Activated T-helper 1 cell treated with anti-CD3 and anti-CD28 coated beads, Interleukin-12 subunit alpha, Interleukin-12 subunit beta, Interleukin-2, Interleukin-4 antibody, amounts not matched to agents 30 ng/mL and 10 ng/mL and 1 ng/mL, durations not matched to agents 14 hours and 24 hours and 36 hours (primary cell): ENCODE measurements around the gene RBBP8NL. TPM values are rescaled to one million over a fixed set of nuclear protein-coding genes. Genes with fewer than 3 reads are reported as not detected.

Source experiments
- DNase-seq: peaks from one replicate; pipeline ENCODE4 v3.0.0; 2021; ENCODE audit warnings: low spot score
- H3K27ac Mint-ChIP-seq: one replicate; pipeline ENCODE4 v1.8.0; 2021; ENCODE audit warnings: mild to moderate bottlenecking, mixed read lengths
- H3K27me3 Mint-ChIP-seq: one replicate; pipeline ENCODE4 v1.8.0; 2022; ENCODE audit warnings: mild to moderate bottlenecking, moderate library complexity, mixed read lengths; ENCODE audit not compliant: insufficient read depth
- H3K36me3 Mint-ChIP-seq: one replicate; pipeline ENCODE4 v1.8.0; 2021; ENCODE audit warnings: low read depth, mixed read lengths
- H3K4me1 Mint-ChIP-seq: one replicate; pipeline ENCODE4 v1.8.0; 2021; ENCODE audit warnings: low read depth, mixed read lengths
- H3K4me3 Mint-ChIP-seq: one replicate; pipeline ENCODE4 v1.8.0; 2021; ENCODE audit warnings: mild to moderate bottlenecking, moderate library complexity, mixed read lengths
- H3K9me3 Mint-ChIP-seq: one replicate; pipeline ENCODE4 v1.8.0; 2021; ENCODE audit warnings: mixed read lengths
- intact Hi-C: fragments of 100-400 bp; cut with micrococcal nuclease; formaldehyde crosslinking; loops from one replicate; pipeline ENCODE4 v1.15.1; 2024
- total RNA-seq: library from RNA; stranded (reverse); gene quantifications from 2 replicates; pipeline ENCODE4 v1.2.3, GENCODE V29; 2022

Gene RBBP8NL
- total RNA-seq, 1 donor from 2014 or later = not detected

GRCh38 chr20:62391165-62392076 is 35.9 kb downstream of the RBBP8NL start:
- H3K27ac Mint-ChIP-seq = no peak overlapping the region
- peaks cover 31% of the 10 kb centered on the region for H3K36me3 Mint-ChIP-seq

GRCh38 chr20:62390317-62391164 is 36.8 kb downstream of the RBBP8NL start:
- Mint-ChIP-seq H3K9me3 (no peaks in the 10 kb centered on the region), H3K27ac (no peak overlapping the region), H3K36me3 (peaks cover 31% of the 10 kb centered on the region), H3K4me3 (no peak overlapping the region), H3K27me3 (no peaks in the 10 kb centered on the region), H3K4me1 (peaks cover 24% of the 10 kb centered on the region)
- intact Hi-C loops = no loop called here
- no peak for DNase-seq

More at GRCh38 chr20:62391165-62392076, 35.9 kb downstream of the RBBP8NL start:
- no peak overlapping the region for H3K4me3 Mint-ChIP-seq
- H3K27me3 Mint-ChIP-seq = no peaks in the 10 kb centered on the region
- no peaks in the 10 kb centered on the region for H3K9me3 Mint-ChIP-seq
- intact Hi-C loops = no loop called here
- DNase-seq = no peak
- peaks cover 22% of the 10 kb centered on the region for H3K4me1 Mint-ChIP-seq

GRCh38 chr20:62389601-62390087 is 37.7 kb downstream of the RBBP8NL start:
- Mint-ChIP-seq H3K27me3 (no peaks in the 10 kb centered on the region), H3K4me3 (no peak overlapping the region), H3K9me3 (no peaks in the 10 kb centered on the region), H3K36me3 (peaks cover 31% of the 10 kb centered on the region), H3K27ac (peak overlapping the region; percentile 12), H3K4me1 (peaks cover 29% of the 10 kb centered on the region)
- intact Hi-C loops = loop anchor here (5.0 to 10.0 kb wide), 4 partner anchors 225 to 538 kb away; partner anchors contain the start of genes DIDO1, PSMA7, SLCO4A1 and SS18L1
- DNase-seq = no peak

- no peaks in the 10 kb centered on the region for H3K9me3 Mint-ChIP-seq
- no peaks in the 10 kb centered on the region for H3K27me3 Mint-ChIP-seq
- H3K36me3 Mint-ChIP-seq = peaks cover 33% of the 10 kb centered on the region
- DNase-seq = no peak
- peak overlapping the region; percentile 93 for H3K4me3 Mint-ChIP-seq
- H3K27ac Mint-ChIP-seq = peak overlapping the region; percentile 63
- intact Hi-C loops = loop anchor here (5.0 to 10.0 kb wide), 4 partner anchors 226 to 538 kb away; partner anchors contain the start of genes DIDO1, PSMA7, SLCO4A1 and SS18L1
- peaks cover 29% of the 10 kb centered on the region for H3K4me1 Mint-ChIP-seq
Observed at GRCh38 chr20:62388839-62389600, 38.3 kb downstream of the RBBP8NL start.

DNA sequence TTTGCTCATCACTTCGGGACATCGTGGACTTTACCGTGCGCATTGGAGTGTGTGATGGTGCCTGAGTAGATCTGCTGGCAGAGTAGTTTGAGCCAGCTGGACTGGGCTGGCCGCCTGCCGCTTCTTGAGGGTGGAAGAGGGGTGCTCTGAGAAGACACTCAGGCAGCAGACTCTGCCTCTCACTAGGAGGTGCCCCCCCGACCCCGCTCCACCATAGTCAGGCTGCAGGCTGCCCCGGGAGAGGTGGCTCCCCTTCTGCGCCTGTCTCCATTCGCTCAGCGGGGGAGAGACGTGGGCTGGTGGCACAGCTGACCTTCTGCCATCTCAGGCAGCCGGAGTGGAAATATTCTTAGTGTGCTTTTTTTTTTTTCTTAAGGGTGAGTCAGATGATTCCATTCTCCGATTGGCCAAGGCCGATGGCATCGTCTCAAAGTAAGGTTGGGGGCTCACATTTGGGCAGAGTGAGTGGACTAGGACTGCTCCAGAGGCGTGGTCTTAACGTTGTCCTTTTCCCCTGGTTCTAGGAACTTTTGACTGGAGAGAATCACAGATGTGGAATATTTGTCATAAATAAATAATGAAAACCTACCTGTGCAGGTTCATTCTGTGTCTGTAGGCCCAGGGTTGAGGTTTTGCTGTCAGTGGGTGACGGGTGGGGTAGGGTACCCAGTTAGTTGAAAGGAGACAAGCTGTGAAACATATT is 39.3 kb downstream of the RBBP8NL start:
- Mint-ChIP-seq H3K36me3 (peaks cover 36% of the 10 kb centered on the region), H3K27ac (peak overlapping the region; percentile 77), H3K4me3 (peak overlapping the region; percentile 93), H3K9me3 (no peaks in the 10 kb centered on the region), H3K4me1 (peaks cover 34% of the 10 kb centered on the region), H3K27me3 (no peaks in the 10 kb centered on the region)
- intact Hi-C loops = loop anchor here (1.0 to 10.0 kb wide), 10 partner anchors 19 to 539 kb away; partner anchors contain the start of genes ADRM1, CABLES2, DIDO1 and LSM14B
- DNase-seq = no peak

GRCh38 chr20:62387219-62387913 is 40.0 kb downstream of the RBBP8NL start:
- DNase-seq = no peak
- Mint-ChIP-seq H3K4me1 (peaks cover 39% of the 10 kb centered on the region), H3K27ac (peak overlapping the region; percentile 77), H3K4me3 (peak overlapping the region; percentile 93), H3K36me3 (peaks cover 40% of the 10 kb centered on the region), H3K9me3 (no peaks in the 10 kb centered on the region), H3K27me3 (no peaks in the 10 kb centered on the region)
- intact Hi-C loops = loop anchor here (1.0 to 10.0 kb wide), 10 partner anchors 20 to 540 kb away; partner anchors contain the start of genes ADRM1, CABLES2, DIDO1 and LSM14B

GRCh38 chr20:62386383-62387218 is 40.7 kb downstream of the RBBP8NL start, which contains the start of gene RPS21:
Gene RPS21, plus strand, starts transcription at chr20:62387103. Its CDS starts 236 bp downstream, at chr20:62387339.
- peaks cover 5% of the 10 kb centered on the region for H3K9me3 Mint-ChIP-seq
- intact Hi-C loops = loop anchor here (1.0 to 10.0 kb wide), 10 partner anchors 21 to 541 kb away; partner anchors contain the start of genes ADRM1, CABLES2, DIDO1 and LSM14B
- DNase-seq = peak; percentile 92
- H3K27me3 Mint-ChIP-seq = no peaks in the 10 kb centered on the region
- peak within 1 kb of the TSS; percentile 87 for H3K27ac Mint-ChIP-seq
- H3K36me3 Mint-ChIP-seq = peaks cover 43% of the 10 kb centered on the region
- H3K4me1 Mint-ChIP-seq = peaks cover 39% of the 10 kb centered on the region
- H3K4me3 Mint-ChIP-seq = peak within 1 kb of the TSS; percentile 93

DNA sequence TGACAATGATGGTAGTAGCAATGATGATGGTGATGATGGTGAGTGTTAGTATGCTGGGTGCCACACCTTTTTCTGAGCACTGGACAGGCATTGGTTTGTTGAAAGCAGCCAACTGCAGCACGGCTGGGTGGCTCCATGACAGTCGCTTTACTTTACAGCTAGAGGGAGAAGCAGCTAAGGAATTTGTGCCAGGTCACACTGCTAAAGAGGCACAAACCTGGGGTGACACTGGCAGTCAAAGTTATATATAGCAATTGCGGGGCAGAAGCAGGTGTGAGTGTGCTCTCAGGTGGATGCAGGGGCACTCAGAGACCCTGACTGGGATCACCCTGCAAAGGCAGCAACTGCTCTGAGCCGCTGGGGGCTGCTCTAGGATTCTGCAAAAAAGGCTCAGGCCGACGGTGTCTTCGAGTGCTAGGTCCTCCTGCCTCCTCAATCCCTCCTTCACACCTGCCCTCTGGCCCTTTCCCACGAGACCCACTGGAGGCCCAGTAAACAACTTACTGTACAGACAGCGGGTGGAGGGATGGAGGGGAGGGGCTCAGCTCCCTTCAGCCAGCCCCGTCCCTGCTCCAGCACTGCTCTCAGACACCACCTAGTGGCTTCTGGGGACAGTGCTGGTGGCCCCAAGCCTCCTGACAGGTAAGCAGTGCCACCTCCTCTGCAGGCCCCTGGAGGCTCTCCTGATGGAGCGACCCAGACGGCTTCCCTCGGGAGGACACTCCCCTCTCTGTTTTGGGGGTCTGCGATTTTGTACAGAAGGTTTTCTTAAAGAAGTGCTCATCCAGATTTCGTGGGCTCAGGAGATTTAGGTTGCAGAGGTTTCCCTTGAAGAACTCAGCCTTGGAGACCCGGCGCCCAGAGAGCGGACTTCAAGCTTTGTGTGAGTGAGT is 44.8 kb downstream of the RBBP8NL start:
- intact Hi-C loops = loop anchor here (1.0 to 10.0 kb wide), 3 partner anchors 80 to 372 kb away; partner anchors contain the start of gene ADRM1
- Mint-ChIP-seq H3K36me3 (peaks cover 17% of the 10 kb centered on the region), H3K27me3 (no peaks in the 10 kb centered on the region), H3K9me3 (peaks cover 5% of the 10 kb centered on the region), H3K27ac (peak overlapping the region; percentile 4), H3K4me3 (peak overlapping the region; percentile 30), H3K4me1 (peaks cover 19% of the 10 kb centered on the region)
- peak; percentile 73 for DNase-seq

DNA sequence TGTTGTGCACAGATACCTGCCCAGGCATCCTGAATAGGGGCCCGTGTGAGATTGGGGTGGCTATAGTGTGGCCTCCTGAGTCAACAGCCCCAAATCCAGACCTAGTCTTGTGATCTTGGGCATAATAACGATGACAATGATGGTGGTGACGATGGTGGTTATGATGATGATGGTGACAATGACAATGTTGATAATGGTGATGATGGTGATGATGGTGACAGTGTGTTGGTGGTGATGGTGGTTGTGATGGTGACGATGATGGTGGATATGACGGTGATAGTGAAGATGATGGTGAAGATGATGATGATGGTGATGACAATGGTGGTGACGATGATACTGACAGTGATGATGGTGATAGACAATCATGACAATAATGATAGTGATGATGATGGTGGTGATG is 45.5 kb downstream of the RBBP8NL start:
- Mint-ChIP-seq H3K4me3 (no peak overlapping the region), H3K27me3 (no peaks in the 10 kb centered on the region), H3K27ac (no peak overlapping the region), H3K36me3 (peaks cover 16% of the 10 kb centered on the region), H3K9me3 (peaks cover 5% of the 10 kb centered on the region), H3K4me1 (peaks cover 17% of the 10 kb centered on the region)
- DNase-seq = no peak
- intact Hi-C loops = loop anchor here (1.0 to 10.0 kb wide), 3 partner anchors 80 to 372 kb away; partner anchors contain the start of gene ADRM1
